ENCODE measurements around the gene ADM2. TPM values are rescaled to one million over a fixed set of nuclear protein-coding genes. Genes with fewer than 3 reads are reported as not detected.

Gene ADM2
- total and polyA plus RNA-seq, 2 of the 13 experiments (the other 11 are each of a cell fraction or from before 2014, with no cell fraction given): 1.2 to 3.0 TPM

DNA sequence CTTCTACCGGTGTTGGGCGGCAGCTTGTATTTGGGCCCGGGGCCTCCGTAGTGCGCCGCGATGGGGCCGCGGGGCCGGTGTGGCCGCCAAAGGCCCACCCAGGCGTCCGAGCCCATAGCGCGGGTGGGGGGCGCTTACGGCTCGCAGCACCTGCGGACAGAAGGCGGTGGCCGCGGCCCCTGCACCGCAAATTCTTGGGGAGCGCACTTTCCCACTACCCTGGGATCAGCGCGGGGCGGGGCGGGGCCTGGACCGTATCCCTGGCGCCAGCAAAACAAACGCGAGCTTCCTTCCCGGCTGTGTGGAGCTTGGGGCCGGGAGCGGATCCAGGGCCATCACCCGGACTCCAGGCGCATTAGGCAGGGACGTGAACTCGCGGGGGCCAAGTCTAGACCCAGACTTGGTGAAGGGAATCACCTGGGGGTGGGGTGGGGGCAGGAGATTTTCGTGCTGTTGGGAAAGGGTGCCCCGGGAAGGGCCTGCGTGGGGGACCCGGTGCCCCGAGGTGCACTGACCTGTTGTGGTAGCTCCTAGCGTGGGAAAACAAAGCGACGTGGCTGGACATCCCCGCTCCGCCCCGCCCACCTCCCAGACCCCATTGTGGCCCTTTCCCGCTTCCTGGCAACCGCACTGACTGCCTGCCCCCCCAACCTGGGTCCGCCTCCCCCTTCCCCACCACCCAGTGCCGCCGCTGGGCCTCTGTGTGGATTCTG is 50.8 kb downstream of the ADM2 start (continued):
- TF ChIP-seq, protein P1, sequence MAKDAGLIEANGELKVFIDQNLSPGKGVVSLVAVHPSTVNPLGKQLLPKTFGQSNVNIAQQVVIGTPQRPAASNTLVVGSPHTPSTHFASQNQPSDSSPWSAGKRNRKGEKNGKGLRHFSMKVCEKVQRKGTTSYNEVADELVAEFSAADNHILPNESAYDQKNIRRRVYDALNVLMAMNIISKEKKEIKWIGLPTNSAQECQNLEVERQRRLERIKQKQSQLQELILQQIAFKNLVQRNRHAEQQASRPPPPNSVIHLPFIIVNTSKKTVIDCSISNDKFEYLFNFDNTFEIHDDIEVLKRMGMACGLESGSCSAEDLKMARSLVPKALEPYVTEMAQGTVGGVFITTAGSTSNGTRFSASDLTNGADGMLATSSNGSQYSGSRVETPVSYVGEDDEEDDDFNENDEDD (CRISPR knock-in tag; IDR thresholded peaks at IDR 0.05; ENCODE audit: borderline replicate concordance): no peak
- peak; percentile 43; the same call in 1 of the 2 replicates for TF ChIP-seq SP5 (CRISPR knock-in tag; IDR thresholded peaks at IDR 0.05; ENCODE audit: borderline replicate concordance, low read depth)
- TF ChIP-seq KDM5B (CRISPR knock-in tag; IDR thresholded peaks at IDR 0.05; ENCODE audit: borderline replicate concordance): peak; percentile 53; the same call in 1 of the 2 replicates
- TF ChIP-seq HMG20B (CRISPR knock-in tag; conservative IDR thresholded peaks at IDR 0.05): no peak
- TF ChIP-seq, protein P2, sequence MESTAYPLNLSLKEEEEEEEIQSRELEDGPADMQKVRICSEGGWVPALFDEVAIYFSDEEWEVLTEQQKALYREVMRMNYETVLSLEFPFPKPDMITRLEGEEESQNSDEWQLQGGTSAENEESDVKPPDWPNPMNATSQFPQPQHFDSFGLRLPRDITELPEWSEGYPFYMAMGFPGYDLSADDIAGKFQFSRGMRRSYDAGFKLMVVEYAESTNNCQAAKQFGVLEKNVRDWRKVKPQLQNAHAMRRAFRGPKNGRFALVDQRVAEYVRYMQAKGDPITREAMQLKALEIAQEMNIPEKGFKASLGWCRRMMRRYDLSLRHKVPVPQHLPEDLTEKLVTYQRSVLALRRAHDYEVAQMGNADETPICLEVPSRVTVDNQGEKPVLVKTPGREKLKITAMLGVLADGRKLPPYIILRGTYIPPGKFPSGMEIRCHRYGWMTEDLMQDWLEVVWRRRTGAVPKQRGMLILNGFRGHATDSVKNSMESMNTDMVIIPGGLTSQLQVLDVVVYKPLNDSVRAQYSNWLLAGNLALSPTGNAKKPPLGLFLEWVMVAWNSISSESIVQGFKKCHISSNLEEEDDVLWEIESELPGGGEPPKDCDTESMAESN (CRISPR knock-in tag; conservative IDR thresholded peaks at IDR 0.05): no peak; the same call in 1 of the 2 replicates
- TF ChIP-seq ONECUT2 (CRISPR knock-in tag; IDR thresholded peaks at IDR 0.05): no peak
- TF ChIP-seq, protein P3, sequence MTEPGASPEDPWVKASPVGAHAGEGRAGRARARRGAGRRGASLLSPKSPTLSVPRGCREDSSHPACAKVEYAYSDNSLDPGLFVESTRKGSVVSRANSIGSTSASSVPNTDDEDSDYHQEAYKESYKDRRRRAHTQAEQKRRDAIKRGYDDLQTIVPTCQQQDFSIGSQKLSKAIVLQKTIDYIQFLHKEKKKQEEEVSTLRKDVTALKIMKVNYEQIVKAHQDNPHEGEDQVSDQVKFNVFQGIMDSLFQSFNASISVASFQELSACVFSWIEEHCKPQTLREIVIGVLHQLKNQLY (CRISPR knock-in tag; IDR thresholded peaks at IDR 0.05): no peak
- no peak for TF ChIP-seq ATRX (CRISPR knock-in tag; IDR thresholded peaks at IDR 0.05; ENCODE audit: borderline replicate concordance)
- TF ChIP-seq HIVEP1 (CRISPR knock-in tag; IDR thresholded peaks at IDR 0.05): no peak
- no peak for TF ChIP-seq ZNF317 (CRISPR knock-in tag; IDR thresholded peaks at IDR 0.05)
- TF ChIP-seq, protein P4, sequence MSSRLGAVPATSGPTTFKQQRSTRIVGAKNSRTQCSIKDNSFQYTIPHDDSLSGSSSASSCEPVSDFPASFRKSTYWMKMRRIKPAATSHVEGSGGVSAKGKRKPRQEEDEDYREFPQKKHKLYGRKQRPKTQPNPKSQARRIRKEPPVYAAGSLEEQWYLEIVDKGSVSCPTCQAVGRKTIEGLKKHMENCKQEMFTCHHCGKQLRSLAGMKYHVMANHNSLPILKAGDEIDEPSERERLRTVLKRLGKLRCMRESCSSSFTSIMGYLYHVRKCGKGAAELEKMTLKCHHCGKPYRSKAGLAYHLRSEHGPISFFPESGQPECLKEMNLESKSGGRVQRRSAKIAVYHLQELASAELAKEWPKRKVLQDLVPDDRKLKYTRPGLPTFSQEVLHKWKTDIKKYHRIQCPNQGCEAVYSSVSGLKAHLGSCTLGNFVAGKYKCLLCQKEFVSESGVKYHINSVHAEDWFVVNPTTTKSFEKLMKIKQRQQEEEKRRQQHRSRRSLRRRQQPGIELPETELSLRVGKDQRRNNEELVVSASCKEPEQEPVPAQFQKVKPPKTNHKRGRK (CRISPR knock-in tag; IDR thresholded peaks at IDR 0.05): no peak
- TF ChIP-seq ZNF205 (CRISPR knock-in tag; IDR thresholded peaks at IDR 0.05): no peak
- TF ChIP-seq KAT7 (CRISPR knock-in tag; IDR thresholded peaks at IDR 0.05; ENCODE audit: borderline replicate concordance): no peak
- TF ChIP-seq CBX2 (IDR thresholded peaks at IDR 0.05; ENCODE audit: low read depth, low read length): no peak
- TF ChIP-seq CBX2 (CRISPR knock-in tag; IDR thresholded peaks at IDR 0.05; ENCODE audit: low read depth): no peak
- no peak for TF ChIP-seq ZNF850 (CRISPR knock-in tag; conservative IDR thresholded peaks at IDR 0.05)
- TF ChIP-seq ZNF337 (CRISPR knock-in tag; IDR thresholded peaks at IDR 0.05; ENCODE audit: borderline replicate concordance, low read depth): peak; percentile 45; the same call in 1 of the 2 replicates
- TF ChIP-seq, protein P5, sequence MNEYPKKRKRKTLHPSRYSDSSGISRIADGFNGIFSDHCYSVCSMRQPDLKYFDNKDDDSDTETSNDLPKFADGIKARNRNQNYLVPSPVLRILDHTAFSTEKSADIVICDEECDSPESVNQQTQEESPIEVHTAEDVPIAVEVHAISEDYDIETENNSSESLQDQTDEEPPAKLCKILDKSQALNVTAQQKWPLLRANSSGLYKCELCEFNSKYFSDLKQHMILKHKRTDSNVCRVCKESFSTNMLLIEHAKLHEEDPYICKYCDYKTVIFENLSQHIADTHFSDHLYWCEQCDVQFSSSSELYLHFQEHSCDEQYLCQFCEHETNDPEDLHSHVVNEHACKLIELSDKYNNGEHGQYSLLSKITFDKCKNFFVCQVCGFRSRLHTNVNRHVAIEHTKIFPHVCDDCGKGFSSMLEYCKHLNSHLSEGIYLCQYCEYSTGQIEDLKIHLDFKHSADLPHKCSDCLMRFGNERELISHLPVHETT (CRISPR knock-in tag; conservative IDR thresholded peaks at IDR 0.05): no peak
- 0 out of 2 replicates have a peak, but pooled peaks have one; percentile 28 for TF ChIP-seq ZNF746 (CRISPR knock-in tag; IDR thresholded peaks at IDR 0.05)
- TF ChIP-seq, protein P6, sequence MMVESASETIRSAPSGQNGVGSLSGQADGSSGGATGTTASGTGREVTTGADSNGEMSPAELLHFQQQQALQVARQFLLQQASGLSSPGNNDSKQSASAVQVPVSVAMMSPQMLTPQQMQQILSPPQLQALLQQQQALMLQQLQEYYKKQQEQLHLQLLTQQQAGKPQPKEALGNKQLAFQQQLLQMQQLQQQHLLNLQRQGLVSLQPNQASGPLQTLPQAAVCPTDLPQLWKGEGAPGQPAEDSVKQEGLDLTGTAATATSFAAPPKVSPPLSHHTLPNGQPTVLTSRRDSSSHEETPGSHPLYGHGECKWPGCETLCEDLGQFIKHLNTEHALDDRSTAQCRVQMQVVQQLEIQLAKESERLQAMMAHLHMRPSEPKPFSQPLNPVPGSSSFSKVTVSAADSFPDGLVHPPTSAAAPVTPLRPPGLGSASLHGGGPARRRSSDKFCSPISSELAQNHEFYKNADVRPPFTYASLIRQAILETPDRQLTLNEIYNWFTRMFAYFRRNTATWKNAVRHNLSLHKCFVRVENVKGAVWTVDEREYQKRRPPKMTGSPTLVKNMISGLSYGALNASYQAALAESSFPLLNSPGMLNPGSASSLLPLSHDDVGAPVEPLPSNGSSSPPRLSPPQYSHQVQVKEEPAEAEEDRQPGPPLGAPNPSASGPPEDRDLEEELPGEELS (CRISPR knock-in tag; IDR thresholded peaks at IDR 0.05): no peak; the same call in 1 of the 2 replicates
- TF ChIP-seq SMARCE1 (IDR thresholded peaks at IDR 0.05; ENCODE audit: borderline replicate concordance): no peak
- TF ChIP-seq POGZ (CRISPR knock-in tag; IDR thresholded peaks at IDR 0.05): no peak

All from HepG2 (cell line).